K562 (cell line): ENCODE results near the gene OVCA2. TPM values are rescaled to one million over a fixed set of nuclear protein-coding genes. Genes with fewer than 3 reads are reported as not detected.
A peak's percentile ranks its signal among the peaks of the same experiment; 100 is the strongest.

Source experiments
- ASH1L ChIP-seq: fragments of 450-650 bp; IDR thresholded peaks from 2 replicates; pipeline ENCODE4 v1.6.1; 2018; ENCODE audit warnings: borderline replicate concordance, mild to moderate bottlenecking, low read depth; ENCODE audit not compliant: partially characterized antibody
- CC2D1A ChIP-seq: fragments of 450-650 bp; IDR thresholded peaks from 2 replicates; pipeline ENCODE4 v1.6.1; 2017; ENCODE audit warnings: mild to moderate bottlenecking
- CHD2 ChIP-seq: IDR thresholded peaks from 2 replicates; pipeline ENCODE4 v1.6.1; 2011; ENCODE audit warnings: low read depth, low read length
- CTBP1 ChIP-seq: fragments of 450-650 bp; IDR thresholded peaks from 2 replicates; pipeline ENCODE4 v1.6.1; 2016; ENCODE audit warnings: borderline replicate concordance
- FIP1L1 ChIP-seq: fragments of 200-400 bp; formaldehyde crosslinking; IDR thresholded peaks from 2 replicates; pipeline ENCODE4 v1.6.1; 2018; ENCODE audit warnings: mild to moderate bottlenecking, low read depth, low read length; ENCODE audit not compliant: poor library complexity, severe bottlenecking
- MAX ChIP-seq: sonication (generic); formaldehyde crosslinking; IDR thresholded peaks from 2 replicates; pipeline ENCODE4 v1.9.0; 2022; ENCODE audit warnings: mild to moderate bottlenecking, missing genetic modification reagents
- NRF1 ChIP-seq, 2 experiments: fragments of 450-650 bp; IDR thresholded peaks in 1 of 2; conservative IDR thresholded peaks in 1 of 2; 2 replicates each; pipeline ENCODE4 v1.6.1; 2014; ENCODE audit warnings: mild to moderate bottlenecking in 2 of 2
- RBM15 ChIP-seq: fragments of 200-400 bp; formaldehyde crosslinking; IDR thresholded peaks from 2 replicates; pipeline ENCODE4 v1.6.1; 2018; ENCODE audit warnings: mild to moderate bottlenecking, low read length, moderate library complexity; ENCODE audit not compliant: insufficient read depth
- REST ChIP-seq, 2 experiments: fragments of 450-650 bp; formaldehyde crosslinking in 1 of 2; IDR thresholded peaks; 2 replicates each; pipeline versions ENCODE4 v1.4.0 to v1.6.1; 2014 to 2020; ENCODE audit warnings: mild to moderate bottlenecking in 2 of 2, borderline replicate concordance in 1 of 2, low read depth in 1 of 2
- SMAD4 ChIP-seq: fragments of 250-450 bp; sonication (Bioruptor Pico); conservative IDR thresholded peaks from 2 replicates; pipeline ENCODE4 v1.8.0; 2021; ENCODE audit warnings: inconsistent platforms, mild to moderate bottlenecking, moderate library complexity
- TCF7 ChIP-seq: sonication (generic); IDR thresholded peaks from 2 replicates; pipeline ENCODE4 v1.6.1; 2016; ENCODE audit warnings: antibody characterized with exemption, borderline replicate concordance
- ZNF217 ChIP-seq: sonication (generic); formaldehyde crosslinking; IDR thresholded peaks from 2 replicates; pipeline ENCODE4 v1.8.0; 2022; ENCODE audit warnings: mild to moderate bottlenecking, missing genetic modification reagents
- ZNF23 ChIP-seq: fragments of 250-450 bp; sonication (Bioruptor Pico); IDR thresholded peaks from 2 replicates; pipeline ENCODE4 v1.4.0; 2020; ENCODE audit warnings: mild to moderate bottlenecking
- polyA plus RNA-seq, 8 experiments: library from polyadenylated mRNA; depleted of rRNA in 4 of 8; stranded (reverse) in 5 of 8; unstranded in 3 of 8; fragments of >200 nt; fragmentation: Nextera tagmentation in 2 of 8; fragmentation: Illumina TruSeq in 1 of 8; extraction: Ambion mirVana in 2 of 8; extraction: Trizol in 1 of 8; gene quantifications; 2 replicates each; pipeline versions ENCODE4 v1.2.1 to v1.2.3, GENCODE V29; 2011 to 2014; ENCODE audit warnings: inconsistent platforms in 1 of 8, missing spikeins in 1 of 8
- total RNA-seq, 7 experiments: library from RNA; depleted of rRNA in 6 of 7; stranded (reverse); fragments of >200 nt in 6 of 7; fragmentation: Illumina TruSeq in 2 of 7; extraction: Trizol in 2 of 7; gene quantifications; 2 replicates each; pipeline versions ENCODE4 v1.2.1 to v1.2.3, GENCODE V29; 2011 to 2021; ENCODE audit warnings: low replicate concordance in 1 of 7
- TF ChIP-seq, protein P1 (sequence below): fragments of 450-650 bp; IDR thresholded peaks from 2 replicates; pipeline ENCODE4 v1.6.1; 2016; ENCODE audit warnings: antibody characterized with exemption

Gene OVCA2
- total and polyA plus RNA-seq, 9 of the 15 experiments (the other 6 are each of a cell fraction or from before 2014, with no cell fraction given) = 3.0 to 23.7 (median 14.1) TPM

DNA sequence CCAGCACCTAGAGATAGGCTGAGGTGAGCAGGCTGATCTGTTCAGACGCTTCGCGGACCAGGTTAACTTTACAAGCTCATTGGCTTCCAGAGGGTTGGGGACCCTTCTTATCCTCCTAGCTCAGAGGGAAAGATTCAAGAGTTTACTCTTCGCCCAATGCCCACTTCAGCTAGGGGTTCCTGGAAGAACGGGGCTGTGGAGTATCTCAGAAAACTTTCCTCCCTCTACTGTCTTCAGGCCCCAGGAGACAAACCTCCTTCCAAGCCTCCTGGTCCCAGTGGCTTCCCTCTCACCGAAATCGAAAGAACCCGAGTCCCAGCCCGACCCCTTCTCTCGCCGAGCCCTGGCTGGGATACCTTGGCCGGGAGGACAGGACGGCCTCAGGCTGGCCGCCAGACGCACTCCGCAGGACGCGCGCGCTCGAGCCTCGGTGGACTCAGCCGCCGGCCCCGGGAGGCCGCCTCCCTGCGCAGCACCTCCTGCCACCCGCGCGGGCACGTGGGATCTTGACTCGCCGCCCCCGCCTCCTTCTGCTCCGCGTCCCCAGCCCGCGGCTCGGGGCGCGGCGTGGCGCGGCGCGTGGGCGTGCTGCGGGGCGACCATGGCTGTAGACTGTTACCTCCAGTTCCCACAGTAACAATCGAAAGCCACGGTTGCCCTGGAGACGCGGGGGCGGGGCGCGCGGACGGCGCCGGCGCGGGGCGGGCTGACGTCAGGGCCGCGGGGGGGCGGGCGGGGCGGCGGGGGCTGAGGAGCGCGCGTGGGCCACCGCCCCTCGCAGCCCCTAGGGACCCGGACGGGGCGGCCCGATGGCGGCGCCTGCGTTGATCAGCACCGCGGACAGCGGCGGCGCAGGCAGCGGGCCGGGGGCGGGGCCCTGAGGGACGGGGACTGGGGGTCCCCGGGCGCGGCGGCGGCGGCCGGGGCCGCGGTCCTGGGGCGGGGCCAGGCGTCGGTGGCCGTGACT, 7.8 kb downstream of the OVCA2 start (continued):
- peak; percentile 91 for TF ChIP-seq REST (IDR thresholded peaks at IDR 0.05; ENCODE audit: borderline replicate concordance)
- TF ChIP-seq REST (CRISPR knock-in tag; IDR thresholded peaks at IDR 0.05; ENCODE audit: low read depth) = peak; percentile 96
- TF ChIP-seq CTBP1 = 0 out of 2 replicates have a peak, but pooled peaks have one; percentile 12
- no peak for TF ChIP-seq ZNF23 (CRISPR knock-in tag)
- no peak for TF ChIP-seq TCF7
- no peak for TF ChIP-seq ZNF217 (CRISPR knock-in tag)
- TF ChIP-seq SMAD4 (CRISPR knock-in tag) = 0 out of 2 replicates have a peak, but pooled peaks have one; percentile 26
- no peak for TF ChIP-seq FIP1L1
- peak; percentile 61 for TF ChIP-seq MAX (CRISPR knock-in tag)
- no peak for TF ChIP-seq RBM15
- peak; percentile 66 to 75; a peak in 2 of 4 replicates for TF ChIP-seq NRF1 (conservative IDR thresholded peaks at IDR 0.05 in 1 of 2, IDR thresholded peaks at IDR 0.05 in 1 of 2)
- no peak for TF ChIP-seq CC2D1A
- no peak for TF ChIP-seq ASH1L
- TF ChIP-seq CHD2 = no peak
- TF ChIP-seq, protein P1, sequence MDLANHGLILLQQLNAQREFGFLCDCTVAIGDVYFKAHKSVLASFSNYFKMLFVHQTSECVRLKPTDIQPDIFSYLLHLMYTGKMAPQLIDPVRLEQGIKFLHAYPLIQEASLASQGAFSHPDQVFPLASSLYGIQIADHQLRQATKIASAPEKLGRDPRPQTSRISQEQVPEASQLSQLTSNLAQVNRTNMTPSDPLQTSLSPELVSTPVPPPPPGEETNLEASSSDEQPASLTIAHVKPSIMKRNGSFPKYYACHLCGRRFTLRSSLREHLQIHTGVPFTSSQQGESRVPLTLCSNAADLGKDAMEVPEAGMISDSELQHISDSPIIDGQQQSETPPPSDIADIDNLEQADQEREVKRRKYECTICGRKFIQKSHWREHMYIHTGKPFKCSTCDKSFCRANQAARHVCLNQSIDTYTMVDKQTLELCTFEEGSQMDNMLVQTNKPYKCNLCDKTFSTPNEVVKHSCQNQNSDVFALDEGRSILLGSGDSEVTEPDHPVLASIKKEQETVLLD = no peak
